Mesendoderm (in vitro differentiated cells): ENCODE results near the gene OR56A4.
"Not testable (repeated sequence)": the region's sequence is repeated elsewhere in the genome, so short reads cannot be mapped to it uniquely, and the experiment has no call there.

Experiments
- DNase-seq: peaks from one replicate; pipeline ENCODE4 v3.0.0; 2013
- H2AK5ac ChIP-seq: 2 replicates; pipeline ENCODE4 v1.6.1; 2013; ENCODE audit warnings: low read length, inconsistent platforms
- H2BK120ac ChIP-seq: 2 replicates; pipeline ENCODE4 v1.6.1; 2013; ENCODE audit warnings: low read depth, mild to moderate bottlenecking, low read length, moderate library complexity, mixed read lengths
- H2BK15ac ChIP-seq: replicated peaks from 2 replicates; pipeline ENCODE4 v1.6.1; 2013; ENCODE audit warnings: low read depth, mild to moderate bottlenecking, moderate library complexity
- H2BK5ac ChIP-seq: 2 replicates; pipeline ENCODE4 v1.6.1; 2013; ENCODE audit warnings: low read length, inconsistent platforms
- H3K18ac ChIP-seq: 2 replicates; pipeline ENCODE4 v1.6.1; 2013; ENCODE audit warnings: mild to moderate bottlenecking, low read length, mixed read lengths
- H3K23ac ChIP-seq: one replicate; pipeline ENCODE4 v1.6.1; 2013; ENCODE audit warnings: low read length
- H3K27ac ChIP-seq: 2 replicates; pipeline ENCODE4 v1.5.1; 2013; ENCODE audit warnings: low read depth, mild to moderate bottlenecking, inconsistent platforms, low read length, moderate library complexity
- H3K27me3 ChIP-seq: 2 replicates; pipeline ENCODE4 v1.6.1; 2013; ENCODE audit warnings: low read length, control low read depth, mild to moderate bottlenecking, inconsistent platforms; ENCODE audit not compliant: insufficient read depth, poor library complexity
- H3K36me3 ChIP-seq: 2 replicates; pipeline ENCODE4 v1.6.1; 2013; ENCODE audit warnings: low read length, inconsistent platforms; ENCODE audit not compliant: control insufficient read depth, insufficient read depth
- H3K4ac ChIP-seq: one replicate; pipeline ENCODE4 v1.6.1; 2013; ENCODE audit warnings: low read depth, mild to moderate bottlenecking, low read length, moderate library complexity
- H3K4me1 ChIP-seq: 2 replicates; pipeline ENCODE4 v1.6.1; 2013; ENCODE audit warnings: low read depth, low read length, inconsistent platforms; ENCODE audit not compliant: control insufficient read depth
- H3K4me2 ChIP-seq: 2 replicates; pipeline ENCODE4 v1.6.1; 2013; ENCODE audit warnings: low read length
- H3K4me3 ChIP-seq: 2 replicates; pipeline ENCODE4 v1.5.1; 2013; ENCODE audit warnings: mild to moderate bottlenecking, low read length
- H3K56ac ChIP-seq: one replicate; pipeline ENCODE4 v1.6.1; 2013; ENCODE audit warnings: low read length
- H3K79me1 ChIP-seq: 2 replicates; pipeline ENCODE4 v1.6.1; 2013; ENCODE audit warnings: low read length, inconsistent platforms
- H3K79me2 ChIP-seq: 2 replicates; pipeline ENCODE4 v1.6.1; 2013; ENCODE audit warnings: mild to moderate bottlenecking, low read length; ENCODE audit not compliant: control insufficient read depth, insufficient read depth
- H3K9ac ChIP-seq: 2 replicates; pipeline ENCODE4 v1.6.1; 2013; ENCODE audit warnings: low read length, inconsistent platforms
- H4K5ac ChIP-seq: one replicate; pipeline ENCODE4 v1.6.1; 2013; ENCODE audit warnings: low read length
- H4K8ac ChIP-seq: one replicate; pipeline ENCODE4 v1.6.1; 2013; ENCODE audit warnings: low read depth, mild to moderate bottlenecking, control low read depth, low read length, moderate library complexity
- WGBS: extraction: QIAGEN DNeasy Blood & Tissue Kit; methylation state at CpG from one replicate; pipeline ENCODE4 v1.1.7; 2013; ENCODE audit warnings: low lambda C conversion rate, missing lambda C conversion rate; ENCODE audit not compliant: insufficient coverage; ENCODE audit errors: extremely low coverage; 5-methylcytosine and 5-hydroxymethylcytosine counted together

The OR56A4 gene

DNA sequence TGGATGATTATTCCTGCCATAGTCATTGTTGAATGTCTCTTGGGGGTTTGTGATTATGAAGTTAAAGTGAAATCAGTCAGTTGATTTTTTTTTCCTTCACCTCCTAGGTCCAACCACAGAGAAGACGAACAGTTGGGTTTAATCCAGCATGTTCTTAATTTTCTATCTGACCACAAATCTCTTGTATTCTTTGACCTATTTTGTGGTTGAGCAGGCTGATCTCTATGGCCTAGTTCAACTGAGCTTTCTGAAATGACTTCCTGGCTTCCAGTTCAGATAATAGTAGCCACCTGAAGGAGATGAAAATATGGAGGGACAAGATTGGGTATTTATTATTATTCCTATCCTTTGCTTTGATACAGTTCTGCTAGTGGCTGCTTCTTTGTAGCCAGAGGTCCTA, 33.2 kb downstream of the OR56A4 start:
- Histone ChIP-seq H3K4me3 (no peak overlapping the region), H4K5ac (no peak overlapping the region), H2BK5ac (no peak overlapping the region), H2BK120ac (no peak overlapping the region), H3K9ac (no peak overlapping the region), H3K23ac (no peak overlapping the region), H3K4me2 (no peak overlapping the region), H2AK5ac (no peak overlapping the region), H4K8ac (no peak overlapping the region), H3K56ac (no peak overlapping the region), H3K27me3 (no peaks in the 10 kb centered on the region), H3K79me2 (no peaks in the 10 kb centered on the region), H3K18ac (no peak overlapping the region), H3K79me1 (no peaks in the 10 kb centered on the region), H3K27ac (no peak overlapping the region), H2BK15ac (no peak overlapping the region), H3K36me3 (no peaks in the 10 kb centered on the region), H3K4ac (no peak overlapping the region), H3K4me1 (no peaks in the 10 kb centered on the region)
- no CpG with 5 or more reads among the region's 1 CpG for WGBS
- no peak for DNase-seq

DNA sequence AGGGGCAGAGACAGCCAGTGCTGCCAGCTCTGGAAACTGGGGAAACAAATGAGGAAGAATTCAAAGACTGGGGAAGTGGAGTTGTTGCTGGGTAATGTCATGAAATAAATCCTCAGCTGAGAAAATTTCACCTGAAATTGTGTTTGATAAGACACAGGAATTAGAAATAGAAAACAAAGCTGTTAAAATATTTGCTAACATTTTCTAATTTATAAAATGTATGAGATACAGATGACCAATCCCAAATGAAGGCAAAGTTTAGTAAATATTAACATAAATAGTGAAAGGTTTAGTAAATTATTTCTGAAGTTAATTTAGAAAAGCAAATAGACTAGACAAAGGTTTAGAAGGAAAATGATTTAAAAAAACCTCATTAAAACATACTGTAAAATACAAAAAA, 38.4 kb downstream of the OR56A4 start, which contains the start of gene OR56A5:
OR56A5 (minus strand) TSS at position 101 of the 400 bp plus-strand sequence; CDS start at position 101, 0 bp downstream.
- Histone ChIP-seq H3K27me3 (no peaks in the 10 kb centered on the region), H2BK15ac (no peak within 1 kb of the TSS), H3K23ac (no peak within 1 kb of the TSS), H3K4me2 (no peak within 1 kb of the TSS), H3K9ac (no peak within 1 kb of the TSS), H3K79me1 (no peaks in the 10 kb centered on the region), H2BK120ac (no peak within 1 kb of the TSS), H3K4me1 (no peaks in the 10 kb centered on the region), H2AK5ac (no peak within 1 kb of the TSS), H3K56ac (no peak within 1 kb of the TSS), H3K18ac (no peak within 1 kb of the TSS), H3K4me3 (no peak within 1 kb of the TSS), H3K79me2 (no peaks in the 10 kb centered on the region), H3K4ac (no peak within 1 kb of the TSS), H4K8ac (no peak within 1 kb of the TSS), H2BK5ac (no peak within 1 kb of the TSS), H3K36me3 (no peaks in the 10 kb centered on the region), H4K5ac (no peak within 1 kb of the TSS), H3K27ac (no peak within 1 kb of the TSS)
- no peak for DNase-seq

- no peak overlapping the region for H4K8ac ChIP-seq
- no peaks in the 10 kb centered on the region for H3K4me1 ChIP-seq
- no peaks in the 10 kb centered on the region for H3K79me2 ChIP-seq
- H3K36me3 ChIP-seq = no peaks in the 10 kb centered on the region
- no peak overlapping the region for H2BK5ac ChIP-seq
- WGBS = no CpG with 5 or more reads among the region's 3 CpGs
- DNase-seq = no peak
- no peaks in the 10 kb centered on the region for H3K27me3 ChIP-seq
- no peak overlapping the region for H2AK5ac ChIP-seq
- H3K23ac ChIP-seq = no peak overlapping the region
- H3K56ac ChIP-seq = no peak overlapping the region
- H2BK15ac ChIP-seq = no peak overlapping the region
- no peaks in the 10 kb centered on the region for H3K79me1 ChIP-seq
- no peak overlapping the region for H3K4me2 ChIP-seq
- no peak overlapping the region for H3K4me3 ChIP-seq
- no peak overlapping the region for H3K27ac ChIP-seq
- H2BK120ac ChIP-seq = no peak overlapping the region
- H3K4ac ChIP-seq = no peak overlapping the region
- no peak overlapping the region for H3K18ac ChIP-seq
- no peak overlapping the region for H4K5ac ChIP-seq
- no peak overlapping the region for H3K9ac ChIP-seq
Observed at GRCh38 chr11:5967708-5968107, 39.0 kb downstream of the OR56A4 start.

DNA sequence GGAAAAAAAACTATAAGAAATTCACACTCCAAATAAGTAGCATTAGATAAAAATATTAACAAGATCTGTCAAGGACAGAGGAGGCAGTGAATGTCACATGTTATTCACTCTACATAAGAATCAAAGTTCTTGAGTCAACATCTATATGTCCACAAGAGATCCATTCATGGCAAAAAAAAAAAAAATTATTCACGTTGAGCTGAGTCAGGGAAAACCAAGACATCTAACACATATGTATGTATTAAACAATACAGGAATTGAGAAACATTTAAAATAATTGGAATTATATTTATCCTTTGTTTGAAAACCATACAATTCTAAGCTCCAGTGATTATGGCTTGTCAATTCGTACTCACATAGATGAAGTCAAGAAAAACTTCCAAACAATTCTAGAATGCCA, 39.8 kb downstream of the OR56A4 start:
- Histone ChIP-seq H3K4ac (no peak overlapping the region), H4K5ac (no peak overlapping the region), H3K18ac (no peak overlapping the region), H3K4me3 (no peak overlapping the region), H3K4me2 (no peak overlapping the region), H2BK120ac (no peak overlapping the region), H4K8ac (no peak overlapping the region), H3K27me3 (no peaks in the 10 kb centered on the region), H2BK5ac (no peak overlapping the region), H3K56ac (no peak overlapping the region), H3K79me1 (no peaks in the 10 kb centered on the region), H3K23ac (no peak overlapping the region), H3K36me3 (no peaks in the 10 kb centered on the region), H3K9ac (no peak overlapping the region), H3K4me1 (no peaks in the 10 kb centered on the region), H3K79me2 (no peaks in the 10 kb centered on the region), H2AK5ac (no peak overlapping the region), H3K27ac (no peak overlapping the region), H2BK15ac (no peak overlapping the region)
- no peak for DNase-seq
- no CpG with 5 or more reads among the region's 2 CpGs for WGBS

- H2AK5ac ChIP-seq, H3K79me2 ChIP-seq, H3K9ac ChIP-seq, H3K23ac ChIP-seq, H3K56ac ChIP-seq, H3K4me3 ChIP-seq, DNase-seq, H3K4me1 ChIP-seq, H3K79me1 ChIP-seq, H3K36me3 ChIP-seq, H3K18ac ChIP-seq, H3K27ac ChIP-seq, H3K4me2 ChIP-seq, H4K5ac ChIP-seq, H4K8ac ChIP-seq, H2BK120ac ChIP-seq, H2BK5ac ChIP-seq, H3K4ac ChIP-seq, H3K27me3 ChIP-seq, H2BK15ac ChIP-seq: not testable (repeated sequence)
- no CpG with 5 or more reads among the region's 40 CpGs for WGBS
Observed at GRCh38 chr11:5960704-5961320, 45.9 kb downstream of the OR56A4 start.

DNA sequence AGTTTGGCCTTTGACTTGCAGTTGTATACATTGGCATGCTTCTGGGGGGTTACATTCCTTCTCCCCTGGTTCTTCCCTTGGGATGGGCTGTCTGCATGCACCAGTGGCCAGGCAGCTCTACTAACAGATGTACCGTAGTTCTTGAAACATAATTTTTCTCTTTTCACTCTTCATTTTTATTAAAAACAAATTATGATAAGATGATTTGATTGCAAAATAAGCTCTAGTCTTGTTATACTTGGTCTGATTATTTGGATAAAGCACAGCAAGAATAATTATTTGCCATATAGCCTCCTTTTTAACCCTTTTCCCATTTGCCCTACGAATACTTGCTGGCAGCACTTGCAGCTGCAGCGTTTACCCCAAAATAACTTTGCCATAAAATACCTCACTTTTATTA, 51.2 kb downstream of the OR56A4 start:
- no peaks in the 10 kb centered on the region for H3K79me1 ChIP-seq
- H3K4me3 ChIP-seq = no peak overlapping the region
- DNase-seq = no peak
- H2BK15ac ChIP-seq = no peak overlapping the region
- H3K18ac ChIP-seq = no peak overlapping the region
- H3K4me2 ChIP-seq = no peak overlapping the region
- no peak overlapping the region for H2BK120ac ChIP-seq
- H3K27me3 ChIP-seq = no peaks in the 10 kb centered on the region
- no peak overlapping the region for H3K9ac ChIP-seq
- no peak overlapping the region for H3K56ac ChIP-seq
- no peak overlapping the region for H4K5ac ChIP-seq
- H2BK5ac ChIP-seq = no peak overlapping the region
- H3K36me3 ChIP-seq = no peaks in the 10 kb centered on the region
- no peaks in the 10 kb centered on the region for H3K79me2 ChIP-seq
- no peak overlapping the region for H2AK5ac ChIP-seq
- H3K4me1 ChIP-seq = no peaks in the 10 kb centered on the region
- no CpG with 5 or more reads among the region's 3 CpGs for WGBS
- no peak overlapping the region for H4K8ac ChIP-seq
- H3K23ac ChIP-seq = no peak overlapping the region
- H3K4ac ChIP-seq = no peak overlapping the region
- no peak overlapping the region for H3K27ac ChIP-seq
